Left lung (tissue), 10 donors: ENCODE results near the gene RASA4. TPM values are rescaled to one million over a fixed set of nuclear protein-coding genes. Genes with fewer than 3 reads are reported as not detected.
"Not testable (repeated sequence)": the region's sequence is repeated elsewhere in the genome, so short reads cannot be mapped to it uniquely, and the experiment has no call there.

Experiments used
- ATAC-seq: fragments of 200-7000 bp; cut with Tn5 transposase; one replicate; pipeline ENCODE4 v1.9.1; 2020; ENCODE audit warnings: moderate library complexity
- DNase-seq, 4 donors: peaks; one replicate each; pipeline ENCODE4 v3.0.0-alpha.2; 2013 to 2020
- H3K27ac ChIP-seq, 2 donors: fragments of 200-600 bp; sonication (generic) in 1 of 2; one replicate each; pipeline versions ENCODE4 v1.5.0 to v1.8.0; 2020 to 2021
- H3K27me3 ChIP-seq, 2 donors: fragments of 200-600 bp; sonication (generic) in 1 of 2; one replicate each; pipeline versions ENCODE4 v1.5.0 to v1.8.0; 2020 to 2021
- H3K36me3 ChIP-seq, 2 donors: fragments of 200-600 bp; sonication (generic) in 1 of 2; one replicate each; pipeline versions ENCODE4 v1.5.0 to v1.8.0; 2020 to 2021
- H3K4me1 ChIP-seq, 2 donors: fragments of 200-600 bp; one replicate each; pipeline ENCODE4 v1.8.0; 2021
- H3K4me3 ChIP-seq, 2 donors: fragments of 200-600 bp; sonication (generic) in 1 of 2; one replicate each; pipeline versions ENCODE4 v1.5.0 to v1.8.0; 2020 to 2021; ENCODE audit warnings: mild to moderate bottlenecking in 1 of 2
- H3K9me3 ChIP-seq, 2 donors: fragments of 200-600 bp; sonication (generic) in 1 of 2; one replicate each; pipeline versions ENCODE4 v1.5.0 to v1.8.0; 2020 to 2021
- intact Hi-C, 2 donors: fragments of 100-400 bp; cut with DNase I; formaldehyde crosslinking; loops; one replicate each; pipeline versions ENCODE4 v1.11.2 to v1.14.2; 2022
- polyA plus RNA-seq, 6 donors: library from polyadenylated mRNA; unstranded; fragments of 120-200 nt; gene quantifications; one replicate each; pipeline ENCODE4 v1.2.1, GENCODE V29; 2013; ENCODE audit not compliant: insufficient read length in 6 of 6
- total RNA-seq, 2 donors: library from RNA; stranded (reverse); fragmentation: NEBNext Ultra II Directional; extraction: Animal tissue kit (Norgen Biotek cat#: 25700); gene quantifications; one replicate each; pipeline ENCODE4 v1.2.1, GENCODE V29; 2021
- donor health status: DM: no; HTN: yes; CAD: no.
- donor health status: DM: no; HTN: no; CAD: no.

The RASA4 gene
- total and polyA plus RNA-seq, 8 donors = 16.5 to 43.2 (median 29.3) TPM

GRCh38 chr7:102532127-102532526 is 84.4 kb downstream of the RASA4 start:
- H3K27me3 ChIP-seq, H3K27ac ChIP-seq, ATAC-seq, H3K4me3 ChIP-seq, DNase-seq, H3K9me3 ChIP-seq, H3K4me1 ChIP-seq, H3K36me3 ChIP-seq, intact Hi-C loops: not testable (repeated sequence)

- H3K4me3 ChIP-seq, H3K36me3 ChIP-seq, intact Hi-C loops, H3K27ac ChIP-seq, ATAC-seq, H3K9me3 ChIP-seq, H3K4me1 ChIP-seq, H3K27me3 ChIP-seq: not testable (repeated sequence)
- DNase-seq = peak in 2 of 4 donors; percentile 12 to 41
Observed at GRCh38 chr7:102531583-102531982, 85.0 kb downstream of the RASA4 start.

GRCh38 chr7:102527822-102528793 is 88.4 kb downstream of the RASA4 start:
- intact Hi-C loops, H3K9me3 ChIP-seq, DNase-seq, H3K4me1 ChIP-seq, ATAC-seq, H3K36me3 ChIP-seq, H3K27ac ChIP-seq, H3K4me3 ChIP-seq, H3K27me3 ChIP-seq: not testable (repeated sequence)

- peak in 1 of 4 donors; percentile 21 for DNase-seq
- H3K9me3 ChIP-seq, ATAC-seq, H3K4me1 ChIP-seq, H3K27ac ChIP-seq, H3K36me3 ChIP-seq, H3K4me3 ChIP-seq, H3K27me3 ChIP-seq, intact Hi-C loops: not testable (repeated sequence)
Observed at GRCh38 chr7:102527182-102527581, 89.4 kb downstream of the RASA4 start.

GRCh38 chr7:102524803-102525202 is 91.8 kb downstream of the RASA4 start:
- H3K27me3 ChIP-seq, ATAC-seq, H3K4me3 ChIP-seq, intact Hi-C loops, H3K36me3 ChIP-seq, H3K27ac ChIP-seq, H3K9me3 ChIP-seq, H3K4me1 ChIP-seq: not testable (repeated sequence)
- peak in 2 of 4 donors; percentile 26 to 50 for DNase-seq

Other genes with a start within 250 kb of the RASA4 start
- 10 to 100 TPM; 17.1 to 18.8 TPM for gene PRKRIP1, start 220.4 kb downstream of the RASA4 start, total RNA-seq
- 10 to 100 TPM; 38.6 to 44.9 (median 41.8) TPM for gene PRKRIP1, start 220.4 kb downstream of the RASA4 start, polyA plus RNA-seq
- 10 to 100 TPM; 22.3 to 38.2 TPM for gene ORAI2, start 183.2 kb downstream of the RASA4 start, total RNA-seq
- 10 to 100 TPM in 5 of 6 donors, 1 to 10 TPM in 1; 8.8 to 17.4 (median 12.0) TPM for gene ORAI2, start 183.2 kb downstream of the RASA4 start, polyA plus RNA-seq
- gene ALKBH4, start 151.9 kb downstream of the RASA4 start, total RNA-seq = 1 to 10 TPM; 8.6 to 9.5 TPM
- 10 to 100 TPM; 10.3 to 14.1 (median 11.5) TPM for gene ALKBH4, start 151.9 kb downstream of the RASA4 start, polyA plus RNA-seq
- gene LRWD1, start 151.8 kb downstream of the RASA4 start, total RNA-seq = 10 to 100 TPM; 12.9 to 16.6 TPM
- gene LRWD1, start 151.8 kb downstream of the RASA4 start, polyA plus RNA-seq = 10 to 100 TPM; 13.0 to 22.2 (median 16.6) TPM
- 10 to 100 TPM; 30.5 to 39.0 TPM for gene POLR2J, start 137.8 kb downstream of the RASA4 start, total RNA-seq
- gene POLR2J, start 137.8 kb downstream of the RASA4 start, polyA plus RNA-seq = 10 to 100 TPM; 22.4 to 32.6 (median 26.5) TPM
- gene RASA4B, start 99.0 kb downstream of the RASA4 start, total RNA-seq = 10 to 100 TPM; 18.1 to 18.5 TPM
- 1 to 10 TPM; 3.0 to 8.8 (median 4.9) TPM for gene RASA4B, start 99.0 kb downstream of the RASA4 start, polyA plus RNA-seq
- gene UPK3BL2, start 73.1 kb downstream of the RASA4 start, total RNA-seq = 10 to 100 TPM; 12.7 to 22.0 TPM
- gene UPK3BL2, start 73.1 kb downstream of the RASA4 start, polyA plus RNA-seq = 10 to 100 TPM; 11.7 to 22.9 (median 13.7) TPM
- gene SPDYE2, start 65.5 kb downstream of the RASA4 start, total RNA-seq = not detected
- gene SPDYE2, start 65.5 kb downstream of the RASA4 start, polyA plus RNA-seq = 10 to 100 TPM in 3 of 6 donors, 1 to 10 TPM in 3; 6.2 to 15.0 (median 10.4) TPM
- 10 to 100 TPM; 21.6 to 43.4 TPM for gene POLR2J3, start 44.2 kb downstream of the RASA4 start, total RNA-seq
- 100 to 1,000 TPM in 3 of 6 donors, 10 to 100 TPM in 3; 51.6 to 108 (median 95.7) TPM for gene POLR2J3, start 44.2 kb downstream of the RASA4 start, polyA plus RNA-seq
- gene UPK3BL1, start 26.0 kb upstream of the RASA4 start, total RNA-seq = 10 to 100 TPM; 15.7 to 18.2 TPM
- gene UPK3BL1, start 26.0 kb upstream of the RASA4 start, polyA plus RNA-seq = 10 to 100 TPM in 5 of 6 donors, 1 to 10 TPM in 1; 7.5 to 38.4 (median 25.3) TPM
- not detected for gene SPDYE2B, start 33.6 kb upstream of the RASA4 start, total RNA-seq
- 1 to 10 TPM; 2.2 to 4.7 (median 2.7) TPM for gene SPDYE2B, start 33.6 kb upstream of the RASA4 start, polyA plus RNA-seq
- gene POLR2J2, start 54.9 kb upstream of the RASA4 start, total RNA-seq = 10 to 100 TPM in 1 of 2 donors, 1 to 10 TPM in 1; 9.5 to 15.0 TPM
- 1 to 10 TPM; 2.1 to 6.0 (median 3.1) TPM for gene POLR2J2, start 54.9 kb upstream of the RASA4 start, polyA plus RNA-seq
- gene FAM185A, start 132.2 kb upstream of the RASA4 start, total RNA-seq = 1 to 10 TPM; 7.1 to 7.7 TPM
- gene FAM185A, start 132.2 kb upstream of the RASA4 start, polyA plus RNA-seq = 10 to 100 TPM; 11.1 to 15.1 (median 12.6) TPM